Smooth muscle cell (in vitro differentiated cells): Measurements from ENCODE around the gene CHST15. TPM values are rescaled to one million over a fixed set of nuclear protein-coding genes. Genes with fewer than 3 reads are reported as not detected.

Experiments
- DNase-seq: peaks from one replicate; lab custom pipeline; 2025; ENCODE audit not compliant: unreplicated experiment; lab: John Stamatoyannopoulos, UW
- H2AFZ ChIP-seq: fragments of 200-600 bp; sonication (generic); 2 replicates; pipeline ENCODE4 v1.6.0; 2016; ENCODE audit warnings: antibody characterized with exemption, low read depth, mild to moderate bottlenecking
- H3F3A ChIP-seq: fragments of 200-600 bp; sonication (generic); 2 replicates; pipeline ENCODE4 v1.6.0; 2017; ENCODE audit warnings: antibody characterized with exemption, low read depth
- H3K27ac ChIP-seq: fragments of 200-600 bp; sonication (generic); 2 replicates; pipeline ENCODE4 v1.5.1; 2016; ENCODE audit warnings: low read depth, mild to moderate bottlenecking
- H3K27me3 ChIP-seq: fragments of 200-600 bp; sonication (generic); 2 replicates; pipeline ENCODE4 v1.6.1; 2016; ENCODE audit warnings: low read depth, mild to moderate bottlenecking
- H3K36me3 ChIP-seq: fragments of 200-600 bp; sonication (generic); 2 replicates; pipeline ENCODE4 v1.5.1; 2016; ENCODE audit warnings: low read depth
- H3K4me1 ChIP-seq: fragments of 200-600 bp; sonication (generic); 2 replicates; pipeline ENCODE4 v1.5.1; 2016; ENCODE audit warnings: low read depth
- H3K4me2 ChIP-seq: fragments of 200-600 bp; sonication (generic); 2 replicates; pipeline ENCODE4 v1.6.0; 2016; ENCODE audit warnings: mild to moderate bottlenecking
- H3K4me3 ChIP-seq: fragments of 200-600 bp; sonication (generic); 2 replicates; pipeline ENCODE4 v1.5.1; 2016; ENCODE audit warnings: mild to moderate bottlenecking
- H3K79me2 ChIP-seq: fragments of 200-600 bp; sonication (generic); 2 replicates; pipeline ENCODE4 v1.6.0; 2016; ENCODE audit warnings: low read depth, mild to moderate bottlenecking
- H3K9ac ChIP-seq: fragments of 200-600 bp; sonication (generic); 2 replicates; pipeline ENCODE4 v1.6.0; 2016; ENCODE audit warnings: low read depth
- H3K9me3 ChIP-seq: fragments of 200-600 bp; sonication (generic); replicated peaks from 2 replicates; pipeline ENCODE4 v1.5.1; 2016; ENCODE audit warnings: low read depth
- H4K20me1 ChIP-seq: fragments of 200-600 bp; sonication (generic); 2 replicates; pipeline ENCODE4 v1.6.0; 2016; ENCODE audit warnings: low read depth
- CTCF ChIP-seq: fragments of 200-600 bp; sonication (generic); IDR thresholded peaks from 2 replicates; pipeline ENCODE4 v1.5.1; 2017; ENCODE audit warnings: borderline replicate concordance, mild to moderate bottlenecking, antibody characterized with exemption; ENCODE audit not compliant: insufficient read depth, poor library complexity, severe bottlenecking
- WGBS: methylation state at CpG from one replicate; pipeline ENCODE4 v1.1.7; 2016; ENCODE audit warnings: low lambda C conversion rate; 5-methylcytosine and 5-hydroxymethylcytosine counted together
- polyA plus RNA-seq: library from polyadenylated mRNA; unstranded; fragments of >200 nt; fragmentation: Nextera tagmentation; extraction: Ambion mirVana; gene quantifications from 2 replicates; pipeline ENCODE4 v1.2.1, GENCODE V29; 2016
- total RNA-seq: library from RNA; depleted of rRNA; stranded (reverse); fragments of >200 nt; gene quantifications from 2 replicates; pipeline ENCODE4 v1.2.3, GENCODE V29; 2014

The CHST15 gene
- total and polyA plus RNA-seq, 2 experiments from 2014 or later: 14.1 to 20.4 TPM

GRCh38 chr10:124129471-124129870 is 36.1 kb upstream of the CHST15 start:
- Histone ChIP-seq H3F3A (no peaks in the 10 kb centered on the region), H3K79me2 (no peaks in the 10 kb centered on the region), H3K9me3 (no peaks in the 10 kb centered on the region), H3K4me3 (no peak overlapping the region), H4K20me1 (no peaks in the 10 kb centered on the region), H3K4me2 (no peak overlapping the region), H2AFZ (no peak overlapping the region), H3K27me3 (no peaks in the 10 kb centered on the region), H3K27ac (no peak overlapping the region), H3K4me1 (peaks cover 4% of the 10 kb centered on the region), H3K36me3 (no peaks in the 10 kb centered on the region), H3K9ac (no peak overlapping the region)
- no peak for DNase-seq
- TF ChIP-seq CTCF: no peak
- WGBS: 72% methylated on average over 5 of the region's 5 CpGs

GRCh38 chr10:124128811-124129145 is 35.4 kb upstream of the CHST15 start:
- no peak for TF ChIP-seq CTCF
- no peaks in the 10 kb centered on the region for H3F3A ChIP-seq
- H3K36me3 ChIP-seq: no peaks in the 10 kb centered on the region
- no peaks in the 10 kb centered on the region for H3K27me3 ChIP-seq
- no peaks in the 10 kb centered on the region for H4K20me1 ChIP-seq
- no peak overlapping the region for H2AFZ ChIP-seq
- H3K4me3 ChIP-seq: no peak overlapping the region
- no peaks in the 10 kb centered on the region for H3K9me3 ChIP-seq
- DNase-seq: no peak
- no peak overlapping the region for H3K9ac ChIP-seq
- H3K27ac ChIP-seq: no peak overlapping the region
- WGBS: 83% methylated on average over 5 of the region's 5 CpGs
- peaks cover 4% of the 10 kb centered on the region for H3K4me1 ChIP-seq
- no peaks in the 10 kb centered on the region for H3K79me2 ChIP-seq
- no peak overlapping the region for H3K4me2 ChIP-seq

- no peak for DNase-seq
- H3K4me1 ChIP-seq: peaks cover 4% of the 10 kb centered on the region
- H4K20me1 ChIP-seq: no peaks in the 10 kb centered on the region
- no peak for TF ChIP-seq CTCF
- no peaks in the 10 kb centered on the region for H3K9me3 ChIP-seq
- no peaks in the 10 kb centered on the region for H3K36me3 ChIP-seq
- H3K27ac ChIP-seq: no peak overlapping the region
- WGBS: 77% methylated on average over 13 of the region's 14 CpGs
- no peak overlapping the region for H3K9ac ChIP-seq
- no peak overlapping the region for H3K4me2 ChIP-seq
- H2AFZ ChIP-seq: no peak overlapping the region
- no peaks in the 10 kb centered on the region for H3K79me2 ChIP-seq
- no peaks in the 10 kb centered on the region for H3F3A ChIP-seq
- H3K4me3 ChIP-seq: no peak overlapping the region
- no peaks in the 10 kb centered on the region for H3K27me3 ChIP-seq
Measured at GRCh38 chr10:124127965-124128810, 34.8 kb upstream of the CHST15 start.

- no peaks in the 10 kb centered on the region for H3K36me3 ChIP-seq
- no peaks in the 10 kb centered on the region for H3F3A ChIP-seq
- no peak overlapping the region for H3K27ac ChIP-seq
- TF ChIP-seq CTCF: no peak
- no peaks in the 10 kb centered on the region for H3K79me2 ChIP-seq
- H3K4me3 ChIP-seq: no peak overlapping the region
- H3K27me3 ChIP-seq: no peaks in the 10 kb centered on the region
- no peak overlapping the region for H2AFZ ChIP-seq
- no peaks in the 10 kb centered on the region for H3K9me3 ChIP-seq
- no peak for DNase-seq
- no peak overlapping the region for H3K9ac ChIP-seq
- H3K4me1 ChIP-seq: peaks cover 4% of the 10 kb centered on the region
- H4K20me1 ChIP-seq: no peaks in the 10 kb centered on the region
- 89% methylated on average over 9 of the region's 9 CpGs for WGBS
- no peak overlapping the region for H3K4me2 ChIP-seq
Measured at GRCh38 chr10:124127563-124127962, 34.2 kb upstream of the CHST15 start.
